Sigmoid colon (tissue), 7 donors: ENCODE results near the gene EPHA2. TPM values are rescaled to one million over a fixed set of nuclear protein-coding genes. Genes with fewer than 3 reads are reported as not detected.
A peak's percentile ranks its signal among the peaks of the same experiment; 100 is the strongest.

Experiments
- DNase-seq: peaks from one replicate; pipeline ENCODE4 v3.0.0-alpha.2; 2019
- H3K27ac ChIP-seq, 4 donors: fragments of 200-600 bp; sonication (generic); one replicate each; pipeline ENCODE4 v1.5.1; 2016 to 2019; ENCODE audit warnings: mild to moderate bottlenecking in 1 of 4
- H3K27me3 ChIP-seq, 3 donors: fragments of 200-600 bp; sonication (generic); one replicate each; pipeline ENCODE4 v1.5.1; 2019; ENCODE audit warnings: mild to moderate bottlenecking in 1 of 3
- H3K36me3 ChIP-seq, 4 donors: fragments of 200-600 bp; sonication (generic); one replicate each; pipeline ENCODE4 v1.5.1; 2016 to 2019
- H3K4me1 ChIP-seq, 4 donors: fragments of 200-600 bp; sonication (generic); one replicate each; pipeline ENCODE4 v1.5.1; 2017 to 2019
- H3K4me3 ChIP-seq, 4 donors: fragments of 200-600 bp; sonication (generic); one replicate each; pipeline ENCODE4 v1.5.1; 2017 to 2019; ENCODE audit warnings: mild to moderate bottlenecking in 2 of 4, moderate library complexity in 1 of 4
- H3K9me3 ChIP-seq, 4 donors: fragments of 200-600 bp in 3 of 4; sonication (generic) in 3 of 4; one replicate each; pipeline versions ENCODE4 v1.5.1 to v1.6.1; 2013 to 2019
- EP300 ChIP-seq, 4 donors: sonication (generic); formaldehyde crosslinking; IDR thresholded peaks; one replicate each; pipeline ENCODE4 v1.6.1; 2017; ENCODE audit warnings: antibody characterized with exemption in 4 of 4
- POLR2A ChIP-seq, 2 donors: fragments of 450-650 bp; IDR thresholded peaks; one replicate each; pipeline ENCODE4 v1.6.1; 2016; ENCODE audit warnings: antibody characterized with exemption in 2 of 2, mild to moderate bottlenecking in 2 of 2, moderate library complexity in 2 of 2
- POLR2AphosphoS5 ChIP-seq, 4 donors: sonication (generic); formaldehyde crosslinking; IDR thresholded peaks; one replicate each; pipeline ENCODE4 v1.6.1; 2017; ENCODE audit warnings: antibody characterized with exemption in 4 of 4
- WGBS, 2 donors: extraction: QIAGEN DNeasy Blood & Tissue Kit; methylation state at CpG; one replicate each; pipeline ENCODE4 v1.1.7; 2013; 5-methylcytosine and 5-hydroxymethylcytosine counted together
- intact Hi-C: fragments of 100-400 bp; cut with DNase I; formaldehyde crosslinking; loops from one replicate; pipeline ENCODE4 v1.15.1; 2023
- polyA plus RNA-seq, 3 donors: library from polyadenylated mRNA; stranded (reverse); fragments of 200-250 nt; gene quantifications; one replicate each; pipeline ENCODE4 v1.2.3, GENCODE V29; 2013
- total RNA-seq, 4 donors: library from RNA; depleted of rRNA; stranded (reverse); fragments of >200 nt; gene quantifications; one replicate each; pipeline ENCODE4 v1.1.0, GENCODE V29; 2016
- TF ChIP-seq, protein P1 (sequence below), 4 experiments: fragments of 450-650 bp in 3 of 4; fragments of 200-600 bp in 1 of 4; IDR thresholded peaks; one replicate each; pipeline ENCODE4 v1.5.1; 2016 to 2019; ENCODE audit warnings: antibody characterized with exemption in 4 of 4, mild to moderate bottlenecking in 3 of 4, moderate library complexity in 2 of 4
- donor health status: healthy with polysubstance abuse.
- donor health status: Bipolar disorder and iron deficiency.
- donor health status: healthy.

Gene EPHA2
- total and polyA plus RNA-seq, 7 donors: 3.3 to 24.7 (median 6.0) TPM

DNA sequence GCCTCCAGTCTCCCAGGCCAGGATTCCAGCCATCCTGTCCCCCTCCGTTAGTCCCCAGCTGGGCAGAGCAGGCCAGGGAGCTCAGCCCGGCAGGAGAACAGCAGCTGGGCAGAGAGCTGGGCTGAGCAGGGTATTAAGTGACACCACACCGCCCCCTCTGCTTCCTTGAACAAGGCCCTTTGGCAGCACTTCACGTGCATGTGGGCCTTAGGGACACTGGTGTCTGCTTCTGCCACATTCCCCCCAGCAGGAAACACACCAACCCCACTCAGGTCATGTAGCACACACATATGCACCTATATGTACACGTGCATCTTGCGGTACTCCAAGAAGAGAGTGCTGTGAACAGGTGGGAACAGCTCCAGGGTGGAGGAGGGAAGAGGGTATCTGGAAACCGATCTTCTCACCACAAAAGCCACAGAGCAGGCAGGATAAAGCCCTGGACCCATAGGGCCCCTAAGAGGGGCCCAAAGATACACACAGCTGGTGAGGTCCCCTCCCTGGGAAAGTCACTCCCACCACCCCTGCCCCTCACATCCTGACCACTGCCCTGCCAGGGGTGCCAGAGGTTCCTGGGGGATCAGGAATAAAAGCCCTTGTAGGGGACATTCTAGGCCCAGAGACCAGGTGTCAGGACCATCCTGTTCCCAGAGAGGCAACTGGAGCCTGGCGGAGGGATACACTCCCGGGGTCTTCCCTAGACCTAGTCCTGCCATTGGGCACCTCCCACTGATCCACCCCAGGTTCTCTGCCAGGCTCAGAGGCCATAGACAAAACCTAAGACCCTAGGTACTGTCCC, 4.5 kb downstream of the EPHA2 start:
- 59 to 80% methylated on average over 9 of the region's 9 CpGs for WGBS, 2 donors
- peaks cover 0 to 50% (median 39%) of the 10 kb centered on the region in 4 donors for H3K4me1 ChIP-seq
- H3K9me3 ChIP-seq: no peaks in the 10 kb centered on the region
- peak overlapping the region in 3 of 4 donors; percentile 76 to 89 (median 85) for H3K27ac ChIP-seq
- intact Hi-C loops: no loop called here
- TF ChIP-seq POLR2AphosphoS5 (IDR thresholded peaks at IDR 0.05) (no peak), EP300 (IDR thresholded peaks at IDR 0.05) (no peak), POLR2A (IDR thresholded peaks at IDR 0.05) (no peak)
- TF ChIP-seq, protein P1, sequence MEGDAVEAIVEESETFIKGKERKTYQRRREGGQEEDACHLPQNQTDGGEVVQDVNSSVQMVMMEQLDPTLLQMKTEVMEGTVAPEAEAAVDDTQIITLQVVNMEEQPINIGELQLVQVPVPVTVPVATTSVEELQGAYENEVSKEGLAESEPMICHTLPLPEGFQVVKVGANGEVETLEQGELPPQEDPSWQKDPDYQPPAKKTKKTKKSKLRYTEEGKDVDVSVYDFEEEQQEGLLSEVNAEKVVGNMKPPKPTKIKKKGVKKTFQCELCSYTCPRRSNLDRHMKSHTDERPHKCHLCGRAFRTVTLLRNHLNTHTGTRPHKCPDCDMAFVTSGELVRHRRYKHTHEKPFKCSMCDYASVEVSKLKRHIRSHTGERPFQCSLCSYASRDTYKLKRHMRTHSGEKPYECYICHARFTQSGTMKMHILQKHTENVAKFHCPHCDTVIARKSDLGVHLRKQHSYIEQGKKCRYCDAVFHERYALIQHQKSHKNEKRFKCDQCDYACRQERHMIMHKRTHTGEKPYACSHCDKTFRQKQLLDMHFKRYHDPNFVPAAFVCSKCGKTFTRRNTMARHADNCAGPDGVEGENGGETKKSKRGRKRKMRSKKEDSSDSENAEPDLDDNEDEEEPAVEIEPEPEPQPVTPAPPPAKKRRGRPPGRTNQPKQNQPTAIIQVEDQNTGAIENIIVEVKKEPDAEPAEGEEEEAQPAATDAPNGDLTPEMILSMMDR (IDR thresholded peaks at IDR 0.05): no peak
- no peak for DNase-seq
- peaks cover 0 to 12% (median 2%) of the 10 kb centered on the region in 4 donors for H3K36me3 ChIP-seq
- no peaks in the 10 kb centered on the region for H3K27me3 ChIP-seq
- H3K4me3 ChIP-seq: no peak overlapping the region

DNA sequence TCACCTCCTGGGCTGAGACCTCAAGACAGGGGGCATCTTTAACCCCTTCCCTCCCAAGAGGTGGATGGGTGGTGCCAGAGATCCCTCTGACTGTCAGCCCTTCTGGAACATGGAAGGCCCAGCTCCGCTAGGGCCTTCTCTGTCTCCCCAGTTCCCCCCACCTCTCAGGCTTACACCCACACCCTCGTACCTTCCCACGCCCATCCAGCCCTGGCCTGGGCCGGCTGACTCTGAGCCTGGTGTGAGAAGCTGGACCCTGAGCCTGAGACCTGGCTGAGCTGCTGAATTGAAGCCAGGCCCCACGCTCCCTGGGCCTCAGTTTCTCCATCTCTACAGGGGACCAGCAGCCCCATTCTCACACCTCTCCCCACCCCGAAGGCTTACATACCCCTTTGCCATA, 5.4 kb downstream of the EPHA2 start:
- Histone ChIP-seq H3K36me3 (peaks cover 0 to 12% (median 2%) of the 10 kb centered on the region in 4 donors), H3K4me3 (no peak overlapping the region), H3K4me1 (peaks cover 0 to 56% (median 43%) of the 10 kb centered on the region in 4 donors), H3K27ac (peak overlapping the region in 2 of 4 donors; percentile 11 to 18), H3K27me3 (no peaks in the 10 kb centered on the region), H3K9me3 (no peaks in the 10 kb centered on the region)
- no peak for DNase-seq
- TF ChIP-seq POLR2AphosphoS5 (IDR thresholded peaks at IDR 0.05) (no peak), EP300 (IDR thresholded peaks at IDR 0.05) (no peak), POLR2A (IDR thresholded peaks at IDR 0.05) (no peak)
- TF ChIP-seq, protein P1 (IDR thresholded peaks at IDR 0.05): no peak
- intact Hi-C loops: no loop called here
- WGBS, 2 donors: 80 to 81% methylated on average over 6 of the region's 6 CpGs

DNA sequence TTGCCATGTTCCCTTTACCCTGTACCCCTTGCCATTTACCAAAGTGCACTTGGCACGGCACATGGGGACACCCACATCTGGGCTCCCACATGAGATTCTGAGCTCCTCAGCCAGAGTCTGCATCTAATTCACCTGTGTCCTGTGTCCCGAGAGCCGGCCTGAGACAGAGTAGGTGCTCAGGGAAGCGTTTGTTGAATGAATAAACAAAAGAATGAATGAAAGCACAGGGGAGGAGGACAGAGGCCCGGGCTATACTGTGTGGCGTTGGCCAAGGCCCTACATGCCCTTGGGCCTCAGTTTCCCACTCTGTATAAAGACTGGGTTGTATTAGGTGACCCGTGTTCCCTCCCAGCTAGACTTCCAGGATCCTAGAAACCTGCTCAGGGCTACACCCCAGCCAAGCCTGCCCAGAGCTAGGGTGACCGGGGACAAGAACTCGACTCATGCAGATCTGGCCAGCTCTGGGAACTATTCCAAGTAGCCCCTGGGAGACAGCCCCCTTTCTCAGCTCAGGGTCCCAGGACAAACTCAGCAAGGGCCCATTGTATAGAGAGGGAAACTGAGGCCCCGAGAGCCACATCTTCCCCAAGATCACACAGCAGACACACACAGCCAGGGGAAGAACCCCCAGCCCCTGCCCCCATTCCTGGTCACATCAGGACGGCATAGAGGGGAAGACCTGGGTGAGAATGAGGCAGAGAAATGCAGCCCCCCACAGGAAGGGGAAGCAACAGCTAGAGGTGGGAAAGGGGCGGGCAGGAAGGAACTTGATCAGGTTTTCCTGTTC, 6.0 kb downstream of the EPHA2 start:
- intact Hi-C loops: loop anchor here (5.0 kb wide), 1 partner anchor 32 kb away; no protein-coding TSS in a partner anchor
- H3K9me3 ChIP-seq: no peaks in the 10 kb centered on the region
- peak overlapping the region in 1 of 4 donors; percentile 11 for H3K27ac ChIP-seq
- H3K4me3 ChIP-seq: no peak overlapping the region
- 87% methylated on average over 12 of the region's 12 CpGs for WGBS, 2 donors
- no peaks in the 10 kb centered on the region for H3K27me3 ChIP-seq
- no peak for DNase-seq
- H3K4me1 ChIP-seq: peaks cover 0 to 56% (median 43%) of the 10 kb centered on the region in 4 donors
- TF ChIP-seq POLR2A (IDR thresholded peaks at IDR 0.05) (no peak), POLR2AphosphoS5 (IDR thresholded peaks at IDR 0.05) (no peak), EP300 (IDR thresholded peaks at IDR 0.05) (no peak)
- TF ChIP-seq, protein P1 (IDR thresholded peaks at IDR 0.05): no peak
- peaks cover 0 to 12% (median 2%) of the 10 kb centered on the region in 4 donors for H3K36me3 ChIP-seq

DNA sequence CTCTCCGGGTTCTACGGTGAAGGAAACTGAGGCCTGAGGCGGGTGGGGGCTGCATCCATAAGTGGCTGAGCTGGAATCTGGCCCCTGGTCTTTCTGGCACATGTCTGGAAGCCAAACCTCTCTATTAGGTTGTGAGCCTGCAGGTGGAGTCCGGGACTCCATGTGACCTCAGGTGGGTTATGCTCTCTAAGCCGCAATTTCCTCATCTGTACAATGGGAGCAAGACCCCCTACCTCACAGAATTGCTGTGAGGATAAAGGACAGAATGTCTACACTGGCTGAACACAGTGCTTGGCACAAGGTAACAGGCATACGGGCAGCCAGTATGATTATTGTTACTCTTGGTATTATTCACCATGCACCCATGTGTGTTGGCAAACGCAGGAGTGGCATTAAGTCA, 6.7 kb downstream of the EPHA2 start:
- H3K36me3 ChIP-seq: peaks cover 0 to 12% (median 2%) of the 10 kb centered on the region in 4 donors
- no peak overlapping the region for H3K4me3 ChIP-seq
- DNase-seq: no peak
- H3K27ac ChIP-seq: no peak overlapping the region
- TF ChIP-seq, protein P1 (IDR thresholded peaks at IDR 0.05): no peak
- TF ChIP-seq POLR2AphosphoS5 (IDR thresholded peaks at IDR 0.05) (no peak), POLR2A (IDR thresholded peaks at IDR 0.05) (no peak), EP300 (IDR thresholded peaks at IDR 0.05) (no peak)
- H3K9me3 ChIP-seq: no peaks in the 10 kb centered on the region
- WGBS, 2 donors: 93% methylated on average over 7 of the region's 7 CpGs
- H3K4me1 ChIP-seq: peaks cover 0 to 51% (median 43%) of the 10 kb centered on the region in 4 donors
- no peaks in the 10 kb centered on the region for H3K27me3 ChIP-seq
- intact Hi-C loops: loop anchor here (5.0 kb wide), 1 partner anchor 33 kb away; no protein-coding TSS in a partner anchor
